ENCODE data around the gene PLCH1. TPM values are rescaled to one million over a fixed set of nuclear protein-coding genes. Genes with fewer than 3 reads are reported as not detected.

Gene PLCH1
- total RNA-seq, 2 experiments from 2014 or later, result 0.03 to 0.20 TPM

DNA sequence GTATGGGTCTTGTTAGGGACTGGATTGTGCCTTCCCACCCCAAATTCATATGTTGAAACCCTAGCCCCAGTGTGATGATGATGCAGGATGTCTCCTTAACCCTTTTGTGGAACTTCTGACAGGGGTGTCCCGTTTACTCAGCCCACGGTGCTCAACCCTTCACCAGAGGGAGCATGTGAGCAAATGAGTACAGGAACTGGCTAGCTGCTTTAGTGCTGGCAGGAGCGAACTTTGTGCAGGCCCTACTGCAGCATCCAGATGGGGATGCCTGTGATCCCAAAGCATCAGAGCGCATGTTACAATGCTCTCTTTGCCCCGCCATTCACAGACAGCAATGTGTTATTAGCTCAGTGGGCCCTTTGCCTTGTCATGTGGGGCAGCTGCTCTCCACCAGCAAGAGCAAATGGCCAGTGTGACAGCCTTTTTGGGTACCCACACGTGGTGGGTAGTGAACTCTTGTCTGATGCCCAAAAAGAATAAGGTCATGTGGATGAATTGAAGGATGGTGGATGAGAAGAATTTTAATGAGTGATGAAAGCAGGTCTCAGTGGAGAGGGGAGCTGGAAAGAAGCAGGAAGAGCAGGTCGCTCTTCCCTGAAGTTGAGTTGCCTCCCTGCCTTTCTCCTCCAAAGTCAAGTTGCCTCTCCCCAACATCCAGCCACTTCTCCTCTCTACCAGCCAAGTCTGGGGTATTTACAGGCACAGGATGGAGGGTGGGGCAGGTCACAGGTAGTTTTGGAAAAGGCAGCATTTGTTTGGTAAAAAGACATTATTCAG, 388.1 kb downstream of the PLCH1 start:
- Histone ChIP-seq H3K4me1 (ENCODE audit: insufficient read depth, low read length) (no peaks in the 10 kb centered on the region), H3K4me3 (ENCODE audit: low read length) (no peak overlapping the region), H3K36me3 (ENCODE audit: insufficient read depth, low read length) (no peaks in the 10 kb centered on the region), H3K9me3 (ENCODE audit: control insufficient read depth in 1 of 2, insufficient read depth in 1 of 2, low read length in 2 of 2) (peaks cover 0 to 4% of the 10 kb centered on the region in 2 experiments), H3K27me3 (ENCODE audit: control insufficient read depth in 1 of 2, insufficient read depth in 2 of 2, low read length in 2 of 2) (no peaks in the 10 kb centered on the region), H3K27ac (ENCODE audit: low read depth in 1 of 2, low read length in 2 of 2) (no peak overlapping the region)
- Mint-ChIP-seq H3K36me3 (ENCODE audit: low read depth) (no peaks in the 10 kb centered on the region), H3K4me1 (ENCODE audit: low read depth) (no peaks in the 10 kb centered on the region), H3K27me3 (no peaks in the 10 kb centered on the region), H3K9me3 (no peaks in the 10 kb centered on the region), H3K4me3 (no peak overlapping the region), H3K27ac (no peak overlapping the region)
- ChIA-PET CTCF (no interaction called here), POLR2A (no interaction called here)
- TF ChIP-seq, protein P1, sequence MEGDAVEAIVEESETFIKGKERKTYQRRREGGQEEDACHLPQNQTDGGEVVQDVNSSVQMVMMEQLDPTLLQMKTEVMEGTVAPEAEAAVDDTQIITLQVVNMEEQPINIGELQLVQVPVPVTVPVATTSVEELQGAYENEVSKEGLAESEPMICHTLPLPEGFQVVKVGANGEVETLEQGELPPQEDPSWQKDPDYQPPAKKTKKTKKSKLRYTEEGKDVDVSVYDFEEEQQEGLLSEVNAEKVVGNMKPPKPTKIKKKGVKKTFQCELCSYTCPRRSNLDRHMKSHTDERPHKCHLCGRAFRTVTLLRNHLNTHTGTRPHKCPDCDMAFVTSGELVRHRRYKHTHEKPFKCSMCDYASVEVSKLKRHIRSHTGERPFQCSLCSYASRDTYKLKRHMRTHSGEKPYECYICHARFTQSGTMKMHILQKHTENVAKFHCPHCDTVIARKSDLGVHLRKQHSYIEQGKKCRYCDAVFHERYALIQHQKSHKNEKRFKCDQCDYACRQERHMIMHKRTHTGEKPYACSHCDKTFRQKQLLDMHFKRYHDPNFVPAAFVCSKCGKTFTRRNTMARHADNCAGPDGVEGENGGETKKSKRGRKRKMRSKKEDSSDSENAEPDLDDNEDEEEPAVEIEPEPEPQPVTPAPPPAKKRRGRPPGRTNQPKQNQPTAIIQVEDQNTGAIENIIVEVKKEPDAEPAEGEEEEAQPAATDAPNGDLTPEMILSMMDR (IDR thresholded peaks at IDR 0.05), result no peak
- ATAC-seq (ENCODE audit: poor library complexity) (no peak), DNase-seq (no peak)
- intact Hi-C loops (cut with DNase I, micrococcal nuclease), result loop anchor here in 1 of 2 experiments (10.0 kb wide), 1 partner anchor 508 kb away; no protein-coding TSS in a partner anchor

DNA sequence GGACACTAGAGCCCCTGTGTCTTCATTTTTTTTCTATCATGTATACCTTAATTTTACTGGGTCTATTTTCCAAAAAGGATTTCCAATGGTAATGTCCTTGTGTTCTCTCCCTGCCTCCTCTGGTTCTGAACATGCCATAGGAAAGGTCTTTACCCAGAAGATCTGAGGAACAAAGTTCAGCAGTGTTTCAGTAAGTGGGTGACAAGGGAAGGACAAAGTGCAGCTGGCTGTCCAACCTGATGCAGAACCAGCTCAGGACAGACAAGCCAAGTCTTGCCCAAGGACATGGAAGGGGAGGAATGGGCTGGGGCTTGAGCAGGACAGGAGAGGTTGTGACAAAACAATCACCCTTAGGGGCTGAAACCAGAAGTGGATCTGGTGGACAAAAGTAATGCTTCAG, 390.2 kb downstream of the PLCH1 start:
- Mint-ChIP-seq H3K27ac (no peak overlapping the region), H3K4me1 (ENCODE audit: low read depth) (no peaks in the 10 kb centered on the region), H3K27me3 (no peaks in the 10 kb centered on the region), H3K4me3 (no peak overlapping the region), H3K36me3 (ENCODE audit: low read depth) (no peaks in the 10 kb centered on the region), H3K9me3 (no peaks in the 10 kb centered on the region)
- Histone ChIP-seq H3K27me3 (ENCODE audit: control insufficient read depth in 1 of 2, insufficient read depth in 2 of 2, low read length in 2 of 2) (no peaks in the 10 kb centered on the region), H3K4me1 (ENCODE audit: insufficient read depth, low read length) (no peaks in the 10 kb centered on the region), H3K36me3 (ENCODE audit: insufficient read depth, low read length) (no peaks in the 10 kb centered on the region), H3K9me3 (ENCODE audit: control insufficient read depth in 1 of 2, insufficient read depth in 1 of 2, low read length in 2 of 2) (no peaks in the 10 kb centered on the region), H3K4me3 (ENCODE audit: low read length) (no peak overlapping the region), H3K27ac (ENCODE audit: low read depth in 1 of 2, low read length in 2 of 2) (no peak overlapping the region)
- CTCF ChIA-PET, result no interaction called here
- POLR2A ChIA-PET, result no interaction called here
- TF ChIP-seq, protein P1 (IDR thresholded peaks at IDR 0.05), result no peak
- no peak for ATAC-seq (ENCODE audit: poor library complexity)
- intact Hi-C loops (cut with DNase I, micrococcal nuclease), result loop anchor here in 1 of 2 experiments (2.0 to 10.0 kb wide), 2 partner anchors 346 to 510 kb away; no protein-coding TSS in a partner anchor
- DNase-seq, result no peak

DNA sequence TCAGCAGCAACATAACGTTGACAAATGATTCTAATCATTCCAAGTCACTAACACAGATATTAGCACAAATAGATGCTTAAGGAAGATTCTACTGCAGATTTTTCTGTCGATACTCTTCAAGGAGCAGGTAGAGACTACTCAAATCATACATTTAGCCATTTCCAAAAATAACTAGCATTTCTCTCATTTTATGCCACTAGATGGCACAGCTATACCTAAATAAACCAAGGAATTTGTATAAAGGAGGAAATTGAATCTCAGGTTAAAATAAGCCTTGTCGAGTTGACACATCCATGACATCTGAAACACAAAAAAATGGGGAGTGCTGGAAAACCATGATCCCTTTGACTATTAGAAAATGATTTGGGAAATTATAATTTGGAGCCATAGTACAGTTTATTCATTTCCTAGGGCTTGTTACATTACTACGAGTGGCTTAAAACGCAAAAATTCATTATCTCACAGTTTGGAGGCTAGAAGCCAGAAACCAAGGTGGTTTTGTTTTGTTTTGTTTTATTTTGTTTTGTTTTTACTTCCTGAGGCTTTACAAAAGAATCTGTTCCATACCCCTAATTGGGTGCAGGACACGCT, 391.9 kb downstream of the PLCH1 start:
- POLR2A ChIA-PET, result no interaction called here
- no peaks in the 10 kb centered on the region for H3K27me3 ChIP-seq (ENCODE audit: control insufficient read depth in 1 of 2, insufficient read depth in 2 of 2, low read length in 2 of 2)
- Mint-ChIP-seq H3K27ac (no peak overlapping the region), H3K9me3 (no peaks in the 10 kb centered on the region), H3K4me3 (no peak overlapping the region), H3K4me1 (ENCODE audit: low read depth) (no peaks in the 10 kb centered on the region), H3K36me3 (ENCODE audit: low read depth) (no peaks in the 10 kb centered on the region), H3K27me3 (no peaks in the 10 kb centered on the region)
- H3K4me1 ChIP-seq (ENCODE audit: insufficient read depth, low read length), result no peaks in the 10 kb centered on the region
- CTCF ChIA-PET, result interaction anchor here (1.4 kb wide), 1 partner anchor 349 kb away, joined by 5 read pairs; no protein-coding TSS in a partner anchor
- no peaks in the 10 kb centered on the region for H3K9me3 ChIP-seq (ENCODE audit: control insufficient read depth in 1 of 2, insufficient read depth in 1 of 2, low read length in 2 of 2)
- ATAC-seq (ENCODE audit: poor library complexity) (no peak), DNase-seq (peak in 3 of 14 experiments; percentile 18 to 25 (median 18))
- TF ChIP-seq, protein P1 (IDR thresholded peaks at IDR 0.05), result peak; percentile 29
- H3K27ac ChIP-seq (ENCODE audit: low read depth in 1 of 2, low read length in 2 of 2), result no peak overlapping the region
- intact Hi-C loops (cut with DNase I, micrococcal nuclease), result loop anchor here in 1 of 2 experiments (10.0 kb wide), 1 partner anchor 512 kb away; no protein-coding TSS in a partner anchor
- H3K36me3 ChIP-seq (ENCODE audit: insufficient read depth, low read length), result no peaks in the 10 kb centered on the region
- no peak overlapping the region for H3K4me3 ChIP-seq (ENCODE audit: low read length)

All from CD4-positive, alpha-beta T cell (primary cell).